ENCODE results near the gene FMN1.

FMN1 gene

DNA sequence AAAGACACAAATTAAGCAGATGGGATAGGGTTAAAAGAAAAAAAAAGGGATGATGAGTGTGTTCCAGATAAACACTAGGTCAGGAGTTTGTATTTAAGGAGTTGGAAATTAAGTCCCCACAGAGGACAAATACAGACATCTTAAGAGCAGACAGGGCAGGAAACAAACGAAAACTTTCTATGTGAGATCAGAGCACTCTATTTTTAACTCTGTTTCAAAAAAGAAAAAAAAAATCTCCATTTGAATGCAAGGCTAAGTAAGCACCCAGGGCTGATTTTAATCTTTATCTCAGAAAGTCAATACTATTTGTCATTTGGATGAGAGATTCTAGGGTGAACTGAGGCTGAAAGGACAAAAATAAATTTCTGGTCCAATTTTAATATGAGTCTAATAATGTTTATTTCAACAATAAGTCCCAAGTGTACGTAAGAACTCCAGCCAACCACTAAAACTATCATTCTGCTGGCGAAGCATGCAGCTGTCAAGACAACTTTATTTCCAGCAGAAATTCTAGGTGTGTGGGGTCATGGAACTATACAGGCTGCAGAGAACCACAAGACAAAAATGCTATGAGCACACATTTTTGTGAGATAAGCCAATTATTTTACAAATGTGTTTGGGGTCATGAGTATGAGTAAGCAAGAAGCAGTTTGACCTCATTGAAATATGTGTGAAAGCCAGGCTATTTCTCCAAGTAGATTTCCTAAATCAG is 186.1 kb downstream of the FMN1 start:
- no peak for DNase-seq

DNA sequence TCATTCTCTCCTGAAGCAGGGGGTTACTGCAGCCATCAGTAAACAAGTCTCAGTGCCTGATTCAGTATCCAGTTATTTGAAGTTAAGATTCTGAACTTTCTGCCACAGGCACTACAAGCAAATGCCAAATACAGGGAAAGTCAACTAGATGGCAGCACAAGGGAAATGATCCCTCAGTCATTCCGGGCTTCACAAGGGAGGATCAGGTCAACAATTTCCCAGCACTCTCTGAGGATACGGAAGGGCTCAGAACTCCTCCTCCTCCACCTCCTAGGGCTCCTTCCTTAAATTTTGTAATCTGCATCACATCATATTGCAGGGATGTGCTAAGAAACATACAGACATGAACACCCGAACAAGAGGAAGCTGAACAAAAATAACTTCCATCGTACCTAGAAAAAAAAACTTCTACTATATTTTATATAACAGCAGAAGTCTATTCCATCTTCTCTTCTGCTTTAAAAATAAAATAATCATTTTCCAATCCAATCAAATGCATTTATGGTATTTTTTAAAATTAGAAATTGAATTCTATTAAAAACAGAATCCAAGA is 187.1 kb downstream of the FMN1 start:
- DNase-seq = no peak

DNA sequence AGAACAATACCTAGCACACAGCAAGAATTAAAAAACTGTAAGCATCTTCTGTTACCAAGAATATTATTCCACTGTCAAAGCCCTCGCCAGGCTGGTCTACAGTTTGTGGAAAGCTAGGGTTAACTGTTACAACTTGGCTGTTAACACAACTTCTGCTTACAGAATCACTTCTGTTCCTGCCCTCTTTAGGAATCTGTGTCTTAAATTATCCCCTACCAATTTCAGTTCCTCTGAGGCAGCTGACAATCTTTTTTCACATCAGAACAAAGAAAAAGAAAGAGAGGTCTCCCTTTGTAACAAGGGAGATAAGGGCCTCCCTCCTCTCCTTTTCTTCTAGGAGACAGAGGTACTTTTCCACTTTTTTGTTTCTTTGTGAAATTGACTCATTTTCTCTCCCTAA is 188.9 kb downstream of the FMN1 start:
- no peak for DNase-seq

DNA sequence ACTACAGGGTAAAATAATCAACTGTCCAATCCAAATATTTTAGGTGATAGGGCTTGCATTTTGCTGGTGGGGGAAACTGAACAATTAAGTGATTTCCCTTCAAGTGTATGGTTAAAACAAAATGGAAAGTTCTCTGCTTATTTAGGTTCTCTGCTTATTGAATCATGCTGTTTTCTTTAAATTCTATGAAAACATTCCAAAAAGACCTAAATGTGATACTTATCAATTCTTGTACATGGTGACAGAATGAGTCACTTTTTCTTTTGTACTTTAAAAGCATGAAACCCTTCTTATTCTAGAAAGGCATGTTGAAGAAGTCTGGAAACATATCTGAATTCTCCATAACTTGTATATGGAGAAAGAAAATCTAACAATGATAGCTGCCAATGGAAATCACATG is 192.6 kb downstream of the FMN1 start:
- DNase-seq = no peak

DNA sequence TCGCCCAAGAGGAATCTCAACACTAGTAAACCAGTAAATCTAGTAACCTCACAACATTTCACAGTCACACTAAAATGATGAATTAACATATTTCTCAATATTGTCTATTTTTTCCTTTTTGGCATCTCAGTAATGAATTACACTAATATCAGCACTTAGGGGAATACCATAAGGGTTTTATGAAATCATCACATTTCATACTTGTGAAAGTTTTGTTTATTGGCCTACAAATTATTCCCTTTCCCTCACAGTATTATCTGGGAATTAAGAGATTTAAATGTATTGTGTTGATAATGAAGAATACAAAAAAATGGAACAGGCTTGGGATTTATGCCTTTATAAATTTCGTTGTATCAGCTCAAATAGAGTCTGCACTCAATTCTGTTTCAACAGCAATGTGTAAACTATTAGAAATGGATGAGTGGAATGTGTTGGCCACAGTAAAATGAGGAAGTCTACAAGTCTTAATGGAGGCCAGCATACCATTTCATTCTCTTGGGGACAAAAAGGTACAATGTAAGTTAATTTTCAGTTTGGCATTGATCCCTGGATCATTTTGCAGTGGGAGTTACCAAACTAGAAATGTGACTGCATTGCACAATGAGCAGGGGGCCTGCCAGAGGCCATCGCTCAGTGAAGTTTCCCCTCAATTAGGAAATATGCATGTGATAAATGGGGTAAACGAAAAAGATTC is 195.4 kb downstream of the FMN1 start:
- DNase-seq = no peak

DNA sequence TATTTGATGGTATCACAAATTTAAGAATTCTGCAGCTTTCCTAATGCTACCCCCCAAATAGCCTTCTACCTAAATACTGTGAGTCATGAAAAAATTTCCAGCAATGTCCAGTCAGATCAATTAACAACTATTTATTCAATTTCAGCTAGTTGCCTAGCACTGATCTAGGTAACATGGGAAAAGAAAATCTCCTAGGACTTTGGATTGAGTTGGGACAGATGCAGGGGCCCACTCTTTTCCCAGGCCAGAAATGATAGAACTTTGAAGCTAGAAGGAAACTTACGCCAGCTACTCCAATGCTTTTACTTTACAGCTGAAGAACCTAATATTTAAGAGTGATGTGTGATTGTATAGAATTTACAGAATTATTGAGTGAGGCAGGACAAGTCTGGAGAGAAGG is 196.3 kb downstream of the FMN1 start:
- DNase-seq = no peak

DNA sequence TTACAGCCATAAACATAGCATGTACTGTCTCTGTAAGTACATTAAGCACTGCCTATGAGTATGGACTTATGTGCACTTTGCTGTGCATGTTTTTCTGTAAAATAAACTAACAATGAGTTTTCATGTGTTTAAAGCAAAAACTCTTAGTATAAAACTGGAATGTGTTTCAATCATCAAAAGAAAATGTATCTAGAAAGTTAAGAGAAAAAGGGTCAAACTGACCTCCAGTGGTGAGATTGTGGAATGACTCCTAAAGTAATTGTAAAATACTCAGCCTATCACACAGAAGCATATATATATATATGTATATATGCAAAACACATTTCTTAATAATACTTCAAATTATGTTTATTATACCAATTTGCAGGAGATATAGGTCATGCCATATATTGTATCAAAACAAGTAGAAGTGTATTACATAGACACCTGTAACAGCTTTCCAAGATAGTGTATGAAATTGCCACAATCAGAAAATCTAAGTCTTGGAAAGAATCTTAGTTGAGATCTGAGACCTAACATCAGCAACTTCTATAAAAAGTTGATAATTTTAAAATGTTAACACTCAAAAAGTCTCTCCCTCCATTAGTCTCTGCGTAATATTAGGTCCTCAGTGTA is 199.6 kb downstream of the FMN1 start:
- DNase-seq = no peak

DNA sequence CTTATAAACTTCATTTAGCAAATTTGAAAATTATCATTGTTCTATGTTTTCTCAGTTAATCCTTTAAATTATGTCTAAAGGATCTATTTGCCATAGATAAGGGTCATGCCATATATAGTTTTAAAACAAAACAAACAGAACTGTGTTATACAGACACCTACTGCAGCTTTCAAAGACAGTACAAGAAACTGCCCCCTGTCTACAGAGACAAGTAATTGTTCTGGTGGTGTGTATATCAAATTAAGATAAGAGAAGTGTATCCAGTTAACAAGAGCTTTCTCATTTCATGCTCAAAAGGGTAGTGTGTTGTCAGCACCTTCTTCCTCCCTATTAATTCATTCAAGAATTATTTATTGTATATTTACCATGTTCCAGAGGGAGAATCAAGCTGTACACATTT is 201.2 kb downstream of the FMN1 start:
- no peak for DNase-seq

DNA sequence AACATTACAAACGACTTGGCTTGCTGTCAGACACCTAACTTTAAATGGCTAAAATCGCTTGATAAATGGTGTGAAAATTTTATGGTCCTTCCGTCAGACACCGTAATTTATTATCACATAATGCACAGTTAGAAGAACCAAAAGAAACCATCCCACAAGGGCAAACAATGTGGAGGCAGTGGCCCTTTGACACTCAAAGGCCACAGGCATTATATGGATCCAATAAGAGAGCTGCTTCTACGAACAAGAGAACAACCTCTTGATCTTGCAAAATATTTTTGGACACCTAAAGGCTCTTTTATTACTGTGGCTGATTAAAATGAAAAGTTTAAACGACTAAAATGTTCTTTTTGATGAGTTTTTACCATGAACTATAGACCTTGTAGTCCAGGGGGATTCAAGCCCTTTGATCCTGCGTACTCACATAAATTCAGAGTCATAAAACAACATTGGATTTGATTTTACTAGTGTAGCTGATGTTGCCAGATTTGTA is 202.8 kb downstream of the FMN1 start:
- DNase-seq = no peak

DNA sequence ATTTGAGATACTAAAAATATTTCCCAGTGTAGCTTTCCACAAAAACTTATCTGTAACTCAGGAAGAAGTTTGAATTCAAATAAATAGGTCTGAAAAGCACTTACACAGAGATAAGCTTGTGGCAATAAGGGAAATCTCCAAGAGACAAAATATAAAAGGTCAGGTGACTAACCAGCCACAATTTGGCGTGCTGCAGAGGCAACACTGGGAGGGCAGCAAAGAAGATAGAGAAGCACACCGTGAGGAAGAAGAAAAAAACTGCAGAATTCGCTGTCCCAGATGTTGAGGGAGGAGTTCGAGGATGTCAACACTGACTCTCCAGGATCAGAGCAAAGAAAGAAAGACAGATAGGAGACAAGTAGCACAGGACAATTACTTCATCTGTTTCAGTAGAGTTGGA is 204.4 kb downstream of the FMN1 start:
- no peak for DNase-seq

DNA sequence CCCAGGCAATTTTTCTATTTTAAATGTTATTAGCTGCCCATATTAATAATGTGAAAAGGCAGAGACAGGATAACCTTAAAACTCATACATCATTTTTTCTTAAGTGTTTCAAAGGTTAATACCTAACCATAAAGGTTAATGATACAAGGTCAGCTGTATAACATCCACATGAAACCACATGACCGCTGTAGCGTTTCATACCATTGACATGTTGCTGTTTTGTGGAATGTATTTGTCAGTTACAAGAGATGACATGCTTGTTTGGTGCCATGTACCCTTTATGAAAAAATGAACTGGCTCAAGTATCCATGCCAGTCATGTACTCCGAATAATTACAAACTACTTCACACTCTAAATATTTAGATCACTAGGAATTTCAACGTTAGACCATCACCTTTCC is 207.4 kb downstream of the FMN1 start:
- DNase-seq = no peak

DNA sequence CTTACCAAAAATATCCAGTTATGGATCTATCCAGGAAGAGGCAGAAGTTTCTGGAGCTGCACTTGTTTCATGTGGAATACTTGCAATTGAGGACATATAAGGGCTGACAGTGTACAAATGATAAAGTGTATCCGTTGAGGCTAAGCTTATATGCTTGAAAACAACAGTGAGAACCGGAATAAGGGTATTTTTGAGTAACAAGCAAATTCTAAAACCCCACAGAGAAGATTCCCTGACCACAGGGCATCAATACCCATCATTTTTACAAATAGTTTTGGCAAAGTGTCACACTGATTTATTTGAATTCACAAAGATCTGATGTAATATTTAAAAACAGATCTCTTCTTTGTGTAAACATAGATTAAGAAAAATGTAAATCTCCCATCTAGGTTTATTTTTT is 208.4 kb downstream of the FMN1 start:
- no peak for DNase-seq

DNA sequence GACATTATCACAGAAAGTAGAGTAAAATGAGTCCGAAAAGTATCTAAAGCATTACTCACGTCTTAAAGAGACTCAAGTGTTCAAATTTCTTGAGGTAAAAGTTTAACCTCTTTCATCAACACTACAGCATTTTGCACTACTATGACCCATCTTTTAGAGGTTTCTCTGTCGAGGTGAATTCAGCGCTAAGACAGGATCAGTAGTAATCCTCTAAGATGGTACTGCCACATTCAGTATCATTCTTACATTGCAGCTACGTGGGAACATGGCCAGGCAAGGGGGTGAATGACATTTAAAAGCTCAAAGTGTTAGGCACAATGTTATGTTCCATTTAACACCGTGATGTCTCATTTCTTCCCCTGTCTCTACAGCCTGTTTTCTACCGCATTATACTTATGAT is 210.8 kb downstream of the FMN1 start:
- DNase-seq = no peak

DNA sequence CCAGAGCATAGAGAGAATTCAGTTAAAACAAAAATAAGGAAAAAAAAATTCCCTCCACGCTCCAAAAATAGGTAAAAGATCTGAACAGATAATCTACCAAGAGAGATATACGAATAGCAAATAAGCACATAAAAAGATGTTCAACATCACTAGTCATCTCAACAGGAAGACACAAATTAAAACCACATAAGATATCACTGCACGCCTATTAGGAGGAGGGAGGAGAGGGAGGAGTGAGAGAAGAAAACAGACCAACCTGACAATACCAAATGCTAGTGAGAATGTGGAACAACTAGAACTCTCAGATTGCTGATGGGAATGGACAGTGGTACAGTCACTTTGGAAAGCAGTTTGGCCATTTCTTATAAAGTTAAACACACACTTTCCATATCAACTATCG is 212.5 kb downstream of the FMN1 start:
- DNase-seq = no peak

DNA sequence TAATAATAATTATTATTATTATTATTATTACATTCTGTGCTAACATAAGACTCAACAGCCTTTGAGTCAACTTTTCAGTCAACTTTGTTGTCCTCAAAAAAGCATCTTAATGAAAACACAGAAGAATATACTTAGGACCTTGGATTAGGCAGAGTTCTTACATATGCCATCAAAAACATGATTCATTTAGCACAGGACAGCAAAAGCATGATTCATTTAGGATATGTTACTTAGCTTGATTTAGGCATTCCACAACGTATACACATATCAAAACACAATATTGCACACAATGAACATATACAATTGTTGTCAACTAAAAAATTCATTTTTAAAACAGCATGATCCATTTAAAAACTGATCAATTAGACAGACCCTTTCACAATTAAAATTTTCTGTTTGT is 213.0 kb downstream of the FMN1 start:
- DNase-seq = no peak

DNA sequence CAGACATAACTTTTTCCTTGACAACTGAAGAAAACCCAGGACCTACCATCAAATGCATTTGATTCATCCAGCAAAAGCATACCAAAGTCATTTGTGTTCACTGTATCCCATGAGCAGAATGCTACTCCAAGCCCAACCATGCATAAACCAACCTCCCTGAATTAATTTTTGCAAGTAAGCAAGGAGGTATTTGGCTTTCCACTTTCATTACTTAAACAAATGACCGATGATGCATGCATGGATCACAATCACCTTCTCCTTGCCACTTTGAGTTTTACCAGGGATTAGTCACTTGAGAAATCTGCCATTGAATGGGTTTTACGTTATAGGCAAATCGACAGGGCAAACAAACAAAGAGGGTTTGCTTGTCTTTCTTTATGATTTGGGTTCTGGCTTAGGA is 214.8 kb downstream of the FMN1 start:
- no peak for DNase-seq

DNA sequence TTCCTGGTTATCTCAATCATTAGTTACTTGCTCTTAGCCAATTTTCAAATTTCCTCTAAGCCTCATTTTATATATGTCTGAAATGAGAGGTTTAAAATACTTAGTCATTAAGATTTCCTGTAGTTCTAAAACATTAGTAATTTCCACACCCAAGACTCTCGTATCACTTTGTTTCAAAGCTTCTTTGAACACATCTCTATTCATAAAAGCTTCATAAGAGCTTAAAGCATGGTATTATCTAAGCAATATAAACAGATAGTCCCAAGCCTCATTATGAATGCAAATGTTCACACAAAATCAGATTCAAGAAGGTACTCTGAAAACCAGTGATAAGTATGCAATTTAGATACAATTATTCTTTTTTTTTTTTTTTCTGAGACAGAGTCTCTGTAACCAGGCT is 217.0 kb downstream of the FMN1 start:
- DNase-seq = no peak

DNA sequence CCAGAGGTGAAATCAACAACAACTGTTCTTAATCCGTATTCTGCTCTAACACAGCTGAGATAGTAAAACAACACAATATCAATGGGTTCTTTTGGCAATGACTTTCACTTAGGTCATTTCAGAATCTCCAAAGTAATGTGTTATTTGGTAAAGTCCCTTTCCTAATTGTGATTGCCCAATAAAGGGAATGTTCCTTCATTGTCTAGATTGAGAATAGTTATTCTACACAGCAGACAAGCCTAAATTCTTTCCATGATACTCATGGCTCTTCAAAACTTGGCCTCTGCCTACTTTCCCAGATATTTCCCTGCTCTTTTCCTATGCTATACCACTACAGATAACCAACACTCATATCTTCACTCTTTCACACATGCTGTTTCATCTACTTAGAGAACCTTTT is 219.8 kb downstream of the FMN1 start:
- no peak for DNase-seq

DNA sequence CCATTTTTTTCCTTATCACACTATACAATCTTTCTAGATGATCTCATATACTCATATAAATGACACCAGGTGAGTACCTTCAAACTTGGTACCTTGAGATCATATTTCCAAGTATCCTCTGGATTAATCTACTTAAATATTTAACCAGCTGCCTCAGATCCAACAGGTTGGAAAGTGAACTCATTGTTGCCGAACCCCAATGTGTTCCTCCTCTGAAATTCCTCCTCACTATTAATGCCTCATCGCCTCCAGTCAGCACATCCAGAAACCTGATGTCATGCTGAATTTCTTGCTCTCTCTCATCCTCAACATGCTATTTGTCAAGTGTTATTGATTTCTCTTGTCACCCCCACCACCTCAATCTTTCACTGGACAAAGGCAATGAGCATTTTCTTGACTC is 221.8 kb downstream of the FMN1 start:
- DNase-seq = no peak

DNA sequence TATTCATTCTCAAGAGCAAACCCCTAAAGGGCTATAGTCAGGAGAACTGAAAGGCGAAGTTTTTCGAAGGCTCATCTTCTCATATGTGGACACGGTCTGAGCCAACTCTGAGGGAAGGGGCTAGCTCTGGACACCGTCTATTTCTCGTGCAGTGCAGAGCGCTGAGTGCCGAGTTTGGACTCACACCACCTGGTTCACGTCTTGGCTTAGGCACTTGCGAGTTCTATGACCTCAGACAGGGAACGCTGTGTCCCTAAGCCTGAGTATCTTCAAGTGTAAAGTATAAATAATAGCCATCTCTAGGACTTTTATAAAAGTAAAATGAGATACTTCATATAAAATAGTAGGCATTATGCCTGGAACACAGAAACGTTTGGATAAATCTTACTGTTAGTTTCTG is 223.7 kb downstream of the FMN1 start:
- DNase-seq = no peak

DNA sequence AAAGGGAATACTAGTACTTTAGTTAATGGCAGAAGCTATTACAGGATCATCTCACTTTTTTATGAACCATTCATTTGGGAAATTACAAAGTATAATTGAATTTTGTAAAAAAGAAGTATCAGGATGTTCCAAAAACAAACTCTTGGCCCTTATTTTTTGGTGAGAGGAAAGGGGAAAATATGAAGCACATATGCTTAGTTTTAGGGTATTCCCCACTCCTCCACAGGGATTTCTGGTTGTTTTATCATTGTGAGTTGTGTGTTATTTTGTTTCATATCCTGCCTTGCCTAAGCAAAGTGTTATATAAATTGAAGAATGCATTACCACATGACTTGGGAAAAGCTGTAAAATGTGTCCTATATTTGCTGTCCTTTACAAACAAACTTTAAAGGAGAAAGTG is 227.0 kb downstream of the FMN1 start:
- DNase-seq = no peak

DNA sequence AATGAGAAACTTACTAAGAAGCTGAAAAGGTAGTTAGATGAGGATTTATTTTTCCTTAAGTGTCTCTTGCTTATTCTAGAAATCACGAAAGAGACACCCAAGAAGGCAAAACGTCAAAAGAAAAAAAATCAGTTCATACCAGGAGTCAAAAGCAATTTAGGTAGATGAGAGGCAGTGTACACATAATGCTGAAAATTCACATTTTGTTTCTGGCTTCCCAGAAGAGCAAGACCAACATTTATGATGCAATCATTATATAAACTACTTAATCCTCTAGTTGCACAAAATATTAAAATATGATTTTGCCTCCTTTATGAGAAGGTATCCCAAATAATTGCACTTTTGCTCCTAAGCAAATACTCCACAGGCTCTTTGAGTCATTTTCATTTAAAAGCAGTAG is 228.0 kb downstream of the FMN1 start:
- no peak for DNase-seq

DNA sequence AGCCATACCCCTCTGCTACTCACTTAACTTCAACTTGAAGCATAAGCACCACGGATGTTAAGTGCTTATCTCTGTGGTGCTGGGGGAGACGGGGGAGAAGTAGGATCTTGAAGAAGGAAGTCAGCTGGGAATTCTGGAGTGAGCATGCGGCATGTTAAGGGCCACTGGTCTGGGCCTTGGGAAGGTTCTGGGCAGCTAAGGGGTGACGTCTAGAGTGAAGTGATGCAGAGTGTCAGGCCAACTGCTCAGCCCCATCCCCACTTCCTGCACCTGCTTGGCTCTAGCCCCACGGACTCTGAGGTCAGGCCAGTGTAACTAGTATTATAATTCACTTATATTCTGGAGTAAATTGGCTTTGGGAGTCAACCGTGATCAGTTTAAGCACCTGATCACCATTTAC is 228.6 kb downstream of the FMN1 start:
- no peak for DNase-seq

DNA sequence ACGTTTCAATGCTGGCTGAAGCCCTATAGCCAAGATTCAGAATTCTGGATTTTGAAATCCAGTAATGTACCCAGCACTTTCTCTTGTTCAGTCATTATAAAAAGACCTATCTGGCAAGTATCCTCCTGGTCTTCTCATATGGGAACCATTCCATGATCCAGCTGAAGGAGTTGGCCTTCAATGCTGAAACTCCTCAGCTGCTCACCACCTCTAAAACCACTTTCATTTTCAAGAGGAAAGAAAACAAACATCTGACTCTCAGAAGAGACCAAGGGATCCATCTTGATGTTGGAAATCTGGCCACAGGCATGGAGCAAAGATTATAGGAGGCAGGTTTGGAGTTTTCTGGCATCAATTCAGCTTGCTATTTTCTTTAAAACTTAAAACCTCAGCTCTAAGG is 235.4 kb downstream of the FMN1 start:
- DNase-seq = no peak

Measured in NCI-H1048 (cell line).